Cardiac septum (tissue), 1 donor: ENCODE measurements around the gene LRBA. TPM values are rescaled to one million over a fixed set of nuclear protein-coding genes. Genes with fewer than 3 reads are reported as not detected.
"Not testable (repeated sequence)": the region's sequence is repeated elsewhere in the genome, so short reads cannot be mapped to it uniquely, and the experiment has no call there.

ENCODE experiments used
- DNase-seq: peaks from one replicate; pipeline ENCODE4 v3.0.0-alpha.2; 2020; ENCODE audit warnings: low spot score
- intact Hi-C: fragments of 100-400 bp; cut with DNase I; formaldehyde crosslinking; loops from one replicate; pipeline ENCODE4 v1.14.0; 2022
- total RNA-seq: library from RNA; stranded (reverse); fragmentation: NEBNext Ultra II Directional; extraction: Animal tissue kit (Norgen Biotek cat#: 25700); gene quantifications from one replicate; pipeline ENCODE4 v1.2.1, GENCODE V29; 2021
- donor health status: DM: no; HTN: no; CAD: no.

The LRBA gene
- total RNA-seq, 1 donor from 2014 or later, result 22.7 TPM

DNA sequence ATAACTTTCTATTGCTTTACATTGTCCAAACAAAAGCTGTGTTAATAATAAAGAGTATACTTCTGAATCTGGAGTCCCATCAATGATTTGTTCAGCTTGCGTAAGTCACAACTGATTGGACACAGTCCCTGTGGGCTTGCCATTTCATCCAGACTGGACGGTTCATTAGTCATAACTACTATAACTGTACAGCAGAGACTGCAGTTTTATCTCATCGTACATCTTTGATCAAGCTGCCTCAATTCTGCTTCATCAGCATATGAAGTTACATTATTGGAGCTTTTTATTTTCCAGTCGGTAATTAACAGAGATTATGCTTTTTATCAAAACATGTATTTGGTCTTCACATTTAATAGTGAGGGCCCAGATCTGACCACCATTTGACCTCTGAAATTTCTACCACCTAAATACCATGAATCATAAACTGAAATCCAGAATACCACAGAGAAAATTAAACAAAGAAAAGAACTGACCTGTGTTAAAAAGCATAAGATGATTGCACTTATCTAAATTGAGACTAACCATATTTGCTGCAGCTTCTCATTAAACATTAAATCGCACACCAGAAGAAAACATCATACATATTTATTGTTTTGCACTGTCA is 445.6 kb downstream of the LRBA start:
- intact Hi-C loops, result no loop called here
- DNase-seq, result no peak

DNA sequence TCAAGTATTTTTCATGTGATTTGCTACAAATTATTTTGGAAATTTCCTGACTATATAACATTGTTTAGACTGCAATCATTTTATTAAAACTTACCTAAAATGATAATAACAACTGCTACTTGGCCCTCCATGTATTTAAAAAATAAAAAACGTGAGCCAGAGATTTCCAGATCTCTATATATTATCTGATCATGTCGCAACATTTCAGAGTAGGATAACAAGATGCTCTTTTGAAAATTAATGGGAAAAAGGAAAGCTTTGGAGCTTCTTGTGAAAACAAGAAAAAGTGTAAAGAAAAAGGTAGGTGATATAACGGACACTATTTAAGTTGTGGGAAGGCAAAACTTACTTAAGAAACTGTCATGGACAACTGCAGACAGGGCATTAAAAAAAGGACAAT is 448.0 kb downstream of the LRBA start:
- intact Hi-C loops, result no loop called here
- DNase-seq, result no peak

DNA sequence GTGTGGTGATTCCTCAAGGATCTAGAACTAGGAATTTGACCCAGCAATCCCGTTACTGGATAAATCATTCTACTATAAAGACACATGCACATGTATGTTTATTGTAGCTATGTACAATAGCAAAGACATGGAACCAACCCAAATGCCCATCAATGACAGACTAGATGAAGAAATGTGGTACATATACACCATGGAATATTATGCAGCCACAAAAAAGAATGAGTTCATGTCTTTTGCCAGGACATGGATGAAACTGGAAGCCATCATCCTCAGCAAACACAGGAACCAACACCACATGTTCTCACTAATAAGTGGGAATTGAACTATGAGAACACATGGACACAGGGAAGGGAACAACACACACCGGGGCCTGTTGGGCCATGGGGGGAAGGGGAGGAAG is 450.1 kb downstream of the LRBA start:
- intact Hi-C loops, DNase-seq: not testable (repeated sequence)

DNA sequence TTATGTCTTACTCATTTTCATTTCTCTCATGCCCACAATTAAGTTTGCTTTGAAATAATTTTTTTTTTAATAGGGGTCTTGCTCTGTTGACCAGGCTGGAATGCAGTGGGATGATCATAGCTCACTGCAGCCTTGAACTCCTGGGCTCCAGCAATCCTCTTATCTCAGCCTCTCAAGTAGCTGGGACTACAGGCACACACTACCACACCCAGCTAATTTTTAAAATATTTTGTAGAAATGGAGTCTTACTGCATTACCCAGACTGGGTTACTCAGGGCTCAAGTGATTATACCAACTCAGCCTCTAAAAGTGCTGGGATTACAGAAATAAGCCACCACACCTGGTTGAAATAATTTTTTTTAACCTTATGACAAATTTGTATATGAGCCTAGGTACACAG is 452.3 kb downstream of the LRBA start:
- intact Hi-C loops, result no loop called here
- DNase-seq, result no peak

DNA sequence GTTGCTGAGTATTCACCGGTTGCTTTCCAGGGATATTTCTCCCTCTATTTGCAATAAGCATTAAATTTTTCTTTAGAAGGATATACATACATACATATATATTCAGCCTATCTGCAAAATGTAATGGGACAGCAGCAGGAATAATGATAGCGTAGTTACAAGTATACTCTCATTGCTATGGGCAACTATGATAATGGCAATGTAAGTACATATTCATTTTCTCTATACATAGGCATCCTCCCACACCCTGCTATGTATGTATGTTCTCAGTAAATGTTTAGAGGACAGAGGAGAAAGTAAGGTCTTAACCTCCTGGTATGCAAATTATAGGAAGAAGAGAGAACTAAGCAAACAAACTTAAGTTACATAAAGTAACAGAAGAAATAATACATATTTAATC is 452.8 kb downstream of the LRBA start:
- intact Hi-C loops, result no loop called here

DNA sequence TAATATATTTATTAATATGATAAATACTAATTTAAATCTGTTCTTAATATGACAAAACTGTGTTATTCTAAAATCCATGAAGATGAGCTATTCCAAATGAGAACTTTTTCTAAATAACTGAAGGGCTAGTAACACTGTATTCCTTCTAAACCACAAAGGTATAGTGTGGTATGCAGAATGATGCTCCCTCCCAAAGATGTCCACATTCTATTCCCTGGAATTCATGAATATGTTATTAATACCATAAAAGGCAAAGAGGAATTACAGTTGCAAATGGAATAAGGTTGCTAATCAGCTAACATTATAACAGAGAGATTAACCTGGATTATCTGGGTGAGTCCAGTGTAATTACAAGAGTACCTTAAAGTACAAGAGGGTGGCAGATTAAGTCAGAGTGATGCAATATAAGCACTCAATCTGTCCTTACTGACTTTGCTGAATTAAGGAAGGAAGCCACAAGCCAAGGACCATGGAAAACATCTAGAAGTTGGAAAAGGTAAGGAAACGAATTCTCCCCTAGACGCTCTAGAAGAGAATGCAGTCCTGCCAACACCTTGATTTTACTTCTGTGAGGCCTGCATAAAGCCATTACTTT is 453.8 kb downstream of the LRBA start:
- intact Hi-C loops, result no loop called here
- no peak for DNase-seq

More for the DNA sequence above, 452.8 kb downstream of the LRBA start:
- no peak for DNase-seq

DNA sequence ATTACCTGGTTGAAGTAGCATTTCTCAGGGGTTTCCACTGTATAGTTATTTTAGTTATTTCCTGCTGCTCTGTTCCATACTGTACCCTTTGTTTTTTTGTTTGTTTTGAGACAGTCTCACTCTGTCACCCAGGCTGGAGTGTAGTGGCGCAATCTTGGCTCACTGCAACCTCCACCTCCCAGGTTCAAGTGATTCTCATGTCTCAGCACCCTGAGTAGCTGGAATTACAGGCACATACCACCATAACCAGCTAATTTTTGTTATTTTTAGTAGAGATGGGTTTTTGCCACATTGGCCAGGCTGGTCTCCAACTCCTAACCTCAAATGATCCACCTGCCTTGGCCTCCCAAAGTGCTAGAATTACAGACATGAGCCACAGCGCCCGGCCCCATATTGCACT is 457.3 kb downstream of the LRBA start:
- DNase-seq, intact Hi-C loops: not testable (repeated sequence)

DNA sequence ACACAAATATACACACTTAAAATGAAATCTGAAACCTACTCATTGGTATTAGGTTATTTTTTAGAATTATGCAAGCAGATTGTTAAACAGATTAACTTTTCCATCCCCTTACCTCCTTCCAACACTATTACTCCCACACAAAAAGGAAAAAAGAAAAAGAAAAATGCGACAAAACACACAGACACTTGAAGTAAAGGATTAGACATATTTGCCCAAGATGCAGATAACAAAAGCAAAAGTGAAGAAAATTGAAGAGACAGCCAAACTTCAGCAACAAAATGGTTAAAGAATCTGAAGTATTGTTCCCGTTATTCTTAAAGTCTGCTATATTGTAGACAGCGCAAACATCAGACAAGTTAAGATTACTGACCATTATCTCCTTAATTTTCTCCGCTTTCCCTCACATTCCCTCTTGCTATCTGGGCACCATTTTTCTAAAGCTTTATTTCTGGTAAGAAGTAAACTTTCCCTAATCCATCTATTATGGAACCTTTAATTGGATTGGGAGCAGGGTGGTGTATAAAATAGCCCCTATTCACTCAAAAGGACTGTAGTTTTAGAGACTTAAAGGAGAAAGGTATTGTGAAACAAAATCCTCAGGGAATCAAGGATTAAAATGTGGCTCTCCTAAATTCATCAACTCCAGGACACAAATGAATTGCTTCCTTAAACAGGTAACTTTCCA is 467.8 kb downstream of the LRBA start:
- intact Hi-C loops, result no loop called here
- DNase-seq, result no peak

DNA sequence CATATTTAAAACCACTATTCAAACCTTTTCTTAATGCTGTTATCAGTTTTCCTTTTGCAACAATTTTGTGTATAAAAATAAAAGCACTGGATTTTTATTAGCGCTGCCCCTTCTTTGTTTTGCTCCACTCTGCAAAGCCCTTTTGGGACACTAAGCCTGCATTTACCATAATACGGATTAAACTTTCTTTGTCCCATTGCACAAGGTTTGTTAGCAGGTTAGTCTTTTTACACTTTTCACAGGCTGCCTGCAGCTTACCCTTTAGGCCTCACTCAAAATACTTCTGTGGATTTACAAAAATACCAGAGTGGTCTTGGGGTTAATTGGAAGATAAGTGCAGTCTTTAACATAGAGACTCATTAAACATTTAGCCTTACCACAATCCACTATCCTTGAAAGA is 468.8 kb downstream of the LRBA start:
- intact Hi-C loops, result no loop called here
- no peak for DNase-seq

DNA sequence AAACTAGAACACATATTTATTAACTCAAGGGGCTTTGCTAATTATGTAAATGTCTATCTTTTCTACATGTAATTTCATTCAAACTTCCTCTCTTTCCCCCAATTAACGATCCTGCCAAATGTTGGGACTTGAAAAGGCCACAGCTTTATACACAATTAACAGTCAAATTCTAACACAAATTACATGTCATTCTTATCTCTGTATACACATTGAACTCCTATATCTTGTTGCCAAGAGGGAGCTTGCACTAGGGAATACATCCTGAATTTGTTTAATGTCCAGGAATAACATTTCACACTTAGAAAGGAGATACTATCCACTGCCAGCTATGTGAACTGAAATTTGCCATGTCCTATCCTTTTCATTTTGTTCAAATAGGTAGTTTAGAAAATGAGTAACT is 472.0 kb downstream of the LRBA start:
- intact Hi-C loops, result no loop called here

DNA sequence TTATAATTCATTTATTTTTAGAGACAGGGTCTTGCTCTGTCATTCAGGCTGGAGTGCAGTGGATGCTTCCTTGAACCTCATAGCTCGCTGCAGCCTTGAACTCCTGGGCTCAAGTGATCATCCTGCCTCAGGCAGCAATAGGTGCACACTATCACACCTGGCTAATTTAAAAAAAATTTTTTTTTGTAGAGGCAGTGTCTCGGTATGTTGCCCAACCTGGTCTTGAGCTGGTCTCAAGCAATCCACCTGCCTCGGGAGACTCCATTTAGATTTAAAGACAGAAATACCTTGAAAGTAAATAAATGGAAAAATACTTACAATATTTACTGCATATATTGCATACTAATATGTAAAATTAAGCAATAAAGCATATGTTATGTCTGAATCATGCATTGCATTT is 473.4 kb downstream of the LRBA start:
- intact Hi-C loops, result no loop called here

More for the DNA sequence above, 472.0 kb downstream of the LRBA start:
- no peak for DNase-seq

DNA sequence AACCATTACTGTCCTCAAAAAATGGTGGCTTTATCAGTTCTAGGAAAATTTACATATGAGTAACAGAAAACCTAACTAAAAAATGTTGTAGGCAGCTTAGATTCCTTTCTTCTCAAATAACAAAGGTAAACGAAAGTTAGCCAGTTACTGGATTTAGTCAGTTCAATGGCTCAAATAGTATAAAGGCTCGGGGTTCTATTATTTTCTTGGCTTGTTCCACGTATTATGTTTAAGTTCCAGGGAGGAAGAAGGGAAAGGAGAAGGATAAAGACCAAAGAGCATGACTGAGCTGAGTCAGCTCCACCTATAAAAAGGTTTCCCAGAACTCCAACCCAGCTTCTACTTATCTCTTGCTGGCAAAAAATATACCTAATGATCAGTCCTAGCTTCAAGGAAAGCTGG is 474.1 kb downstream of the LRBA start:
- intact Hi-C loops, result no loop called here
- DNase-seq, result no peak

More for the DNA sequence above, 473.4 kb downstream of the LRBA start:
- no peak for DNase-seq

DNA sequence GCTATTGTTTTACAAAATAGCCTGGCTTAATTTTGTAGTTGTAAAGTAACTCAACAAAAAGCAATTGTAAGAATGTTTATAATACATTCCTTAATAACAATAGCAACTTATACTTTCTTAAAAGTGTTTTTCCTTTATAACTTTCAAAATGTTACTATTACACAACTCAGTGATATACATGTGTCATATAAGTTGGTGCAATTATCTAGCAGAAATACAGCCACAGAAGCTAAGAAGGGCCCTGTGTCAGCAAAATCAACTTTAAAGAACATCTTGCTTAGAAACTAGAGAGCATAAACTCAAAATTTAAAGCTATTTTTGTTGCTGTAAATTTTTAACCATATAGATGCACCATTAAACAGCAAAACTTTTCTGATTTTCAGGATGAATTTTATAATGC is 474.5 kb downstream of the LRBA start:
- intact Hi-C loops, result no loop called here
- no peak for DNase-seq

DNA sequence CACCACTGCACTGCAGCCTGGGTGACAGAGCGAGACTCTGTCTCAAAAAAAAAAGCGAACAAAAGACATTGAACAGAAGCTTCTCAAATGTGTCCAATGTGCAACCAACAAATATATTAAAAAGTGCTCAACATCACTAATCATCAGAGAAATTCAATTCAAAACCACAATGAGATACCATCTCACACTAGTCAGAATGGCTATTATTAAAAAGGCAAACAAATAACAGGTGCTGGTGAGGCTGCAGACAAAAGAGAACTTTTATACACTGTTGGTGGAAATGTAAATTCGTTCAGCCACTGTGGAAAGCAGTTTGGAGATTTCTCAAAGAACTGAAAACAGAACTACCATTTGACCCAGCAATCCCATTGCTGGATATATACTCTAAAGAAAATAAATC is 477.2 kb downstream of the LRBA start:
- intact Hi-C loops, DNase-seq: not testable (repeated sequence)

DNA sequence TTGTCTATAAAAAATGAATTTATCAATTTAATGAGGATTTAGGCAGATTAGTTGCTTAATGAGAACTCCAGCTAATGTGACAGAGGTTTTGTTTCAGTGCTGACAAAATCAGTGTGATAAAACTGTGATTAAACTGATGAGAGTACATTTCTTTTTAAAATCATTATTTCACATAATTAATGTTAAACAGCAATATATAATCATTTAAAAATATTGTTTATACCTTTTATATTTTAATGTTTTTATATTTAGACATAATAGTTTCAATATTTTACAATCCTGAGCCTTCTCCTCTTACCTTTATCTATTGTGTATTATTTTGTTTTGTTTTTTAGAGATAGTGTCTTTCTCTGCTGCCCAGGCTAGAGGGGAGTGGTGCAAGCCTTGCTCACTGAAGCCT is 480.3 kb downstream of the LRBA start:
- no peak for DNase-seq
- intact Hi-C loops, result no loop called here

DNA sequence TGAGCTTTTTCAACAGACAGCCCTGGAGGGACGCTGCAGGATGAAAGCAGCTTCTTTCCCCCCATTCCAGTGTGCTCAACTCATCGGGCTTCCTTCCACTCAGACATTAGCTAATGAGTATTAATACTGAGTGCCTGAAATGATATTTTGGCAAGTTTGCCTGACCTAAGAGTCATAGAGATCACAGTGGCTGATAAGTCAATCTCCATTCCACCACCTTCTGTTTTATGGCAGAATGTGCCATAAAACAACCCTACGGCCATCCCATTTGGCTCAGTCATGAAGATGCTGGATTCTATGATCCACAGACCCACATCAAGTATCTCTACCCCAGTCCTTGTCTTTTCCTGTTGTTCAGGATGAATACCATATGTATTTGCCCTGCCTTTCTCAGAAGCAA is 481.4 kb downstream of the LRBA start:
- DNase-seq, result no peak
- intact Hi-C loops, result no loop called here

DNA sequence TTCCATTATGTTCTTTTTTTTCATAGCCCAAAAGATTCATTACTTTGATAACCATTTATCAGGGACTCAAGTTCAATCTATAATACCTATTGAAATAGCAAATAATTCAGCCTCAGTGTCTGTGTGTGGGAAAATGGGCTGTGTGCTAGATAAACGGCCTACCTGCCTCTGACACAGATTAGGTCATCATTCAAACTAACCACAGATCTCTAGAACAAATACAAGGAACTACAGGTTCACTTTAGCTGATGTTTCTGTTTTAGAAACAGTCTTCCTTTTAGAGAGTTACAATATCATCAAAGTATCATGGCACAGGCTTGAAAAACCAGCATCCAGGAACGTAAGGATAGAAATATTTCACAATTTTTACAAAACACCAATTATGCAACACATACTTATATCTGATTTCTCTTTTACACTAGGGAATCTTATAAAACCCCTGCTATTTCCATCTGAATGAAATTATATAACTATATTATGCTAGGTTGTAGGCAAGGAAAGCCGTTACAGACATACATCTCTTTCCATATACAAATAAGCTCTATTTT is 489.7 kb downstream of the LRBA start:
- intact Hi-C loops, result no loop called here
- no peak for DNase-seq

DNA sequence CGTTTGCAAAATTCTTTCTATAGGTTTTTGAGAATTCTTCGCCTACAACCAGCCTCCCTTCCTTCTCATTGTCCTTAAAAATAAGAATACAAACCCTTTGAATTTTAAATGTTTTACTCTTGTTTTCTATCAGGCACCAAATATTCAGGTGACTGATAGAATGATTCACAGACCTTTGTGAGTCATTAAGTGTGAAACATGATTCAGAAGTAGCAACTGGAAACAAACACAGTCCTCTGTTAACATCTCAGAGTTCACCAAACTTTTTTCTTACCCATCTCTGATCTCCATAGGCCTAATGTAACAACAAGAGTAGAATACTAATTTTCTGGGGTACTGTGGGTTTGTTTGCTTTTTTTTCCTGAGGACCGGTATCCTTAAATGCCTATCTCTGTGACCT is 496.5 kb downstream of the LRBA start:
- intact Hi-C loops, result no loop called here
- DNase-seq, result no peak

DNA sequence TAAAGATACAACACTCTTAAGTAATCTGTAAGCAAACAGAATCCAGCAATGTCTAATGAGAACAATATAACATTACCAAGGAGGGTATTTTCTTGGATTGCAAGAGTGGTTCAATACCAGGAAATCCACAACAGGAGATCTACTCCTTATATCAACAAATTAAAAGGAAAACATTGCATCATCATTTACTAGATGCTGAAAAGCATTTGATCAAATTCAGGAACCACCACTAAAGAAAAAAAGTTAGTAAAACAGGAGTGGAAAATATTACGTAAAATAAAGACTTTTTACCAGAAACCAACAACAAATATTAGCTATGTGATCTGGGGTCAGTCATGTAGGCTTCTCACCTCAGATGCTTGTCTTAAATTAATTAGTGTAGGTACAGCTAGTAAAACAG is 499.9 kb downstream of the LRBA start:
- no peak for DNase-seq
- intact Hi-C loops, result no loop called here

DNA sequence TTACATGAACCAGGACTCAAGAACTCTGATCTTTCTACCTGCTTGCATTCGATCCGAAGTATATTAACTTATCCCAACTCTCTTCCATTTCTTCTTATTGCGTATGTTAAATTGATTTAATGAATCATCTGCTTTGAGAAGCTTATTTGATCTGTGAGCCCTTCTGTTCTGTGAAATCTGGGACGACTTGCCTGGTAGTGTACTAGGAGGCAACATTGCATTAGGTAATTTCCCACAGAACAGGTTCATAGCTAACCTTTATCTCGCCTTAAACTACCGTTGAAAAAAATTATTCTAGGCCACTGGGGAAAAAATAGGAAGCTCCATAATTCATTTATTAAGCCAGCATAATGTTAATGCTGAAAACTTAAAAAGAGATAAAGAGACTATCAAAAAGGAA is 500.4 kb downstream of the LRBA start:
- DNase-seq, result no peak
- intact Hi-C loops, result no loop called here
